HL-60 (cell line): ENCODE data around the gene NEK8.

ENCODE experiments used
- GABPA ChIP-seq: IDR thresholded peaks from 2 replicates; pipeline ENCODE4 v1.6.1; 2012; ENCODE audit warnings: low read depth
- POLR2AphosphoS5 ChIP-seq: IDR thresholded peaks from 2 replicates; pipeline ENCODE4 v1.6.1; 2012; ENCODE audit warnings: low read depth
- REST ChIP-seq: IDR thresholded peaks from 2 replicates; pipeline ENCODE4 v1.6.1; 2012; ENCODE audit warnings: low read depth; ENCODE audit not compliant: insufficient replicate concordance
- TF ChIP-seq, protein P1 (sequence below): IDR thresholded peaks from one replicate; pipeline ENCODE4 v1.5.1; 2011; ENCODE audit warnings: low read length, control low read depth, inconsistent platforms; ENCODE audit not compliant: insufficient read depth

DNA sequence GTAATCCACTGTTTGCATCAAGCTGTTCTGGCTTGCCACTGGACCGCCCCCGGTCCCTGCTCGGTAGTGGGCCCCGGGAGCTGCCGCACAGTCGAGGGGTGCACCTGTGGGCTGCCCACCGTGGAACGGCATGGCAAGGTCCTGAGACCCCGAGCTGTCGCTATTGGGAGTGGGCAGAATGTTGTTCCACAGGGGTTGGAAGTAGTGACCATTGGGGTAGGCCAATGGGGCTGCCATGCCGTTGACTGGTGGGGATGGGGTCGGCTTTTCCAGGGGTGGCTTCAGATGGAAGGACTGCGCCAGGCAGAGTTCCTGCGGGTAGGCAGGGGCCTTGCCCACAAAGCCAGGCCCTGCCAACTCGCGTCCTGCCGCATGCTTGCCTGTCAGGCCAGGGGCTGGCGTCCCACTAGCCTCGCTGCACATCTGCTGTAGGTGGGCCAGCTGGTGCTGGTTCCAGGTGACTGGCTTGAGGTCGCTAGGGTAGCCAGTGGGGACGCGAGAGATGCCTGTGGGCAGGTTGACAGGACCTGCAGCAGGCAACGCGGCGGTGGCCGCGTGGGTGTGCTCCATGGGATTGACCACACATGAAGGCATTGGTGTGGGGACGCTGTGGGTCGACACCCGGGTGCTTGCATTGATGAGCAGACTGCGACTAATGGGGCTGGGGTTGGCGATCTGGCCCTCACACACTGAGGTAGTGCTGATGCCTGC, 30.0 kb downstream of the NEK8 start:
- TF ChIP-seq, protein P1, sequence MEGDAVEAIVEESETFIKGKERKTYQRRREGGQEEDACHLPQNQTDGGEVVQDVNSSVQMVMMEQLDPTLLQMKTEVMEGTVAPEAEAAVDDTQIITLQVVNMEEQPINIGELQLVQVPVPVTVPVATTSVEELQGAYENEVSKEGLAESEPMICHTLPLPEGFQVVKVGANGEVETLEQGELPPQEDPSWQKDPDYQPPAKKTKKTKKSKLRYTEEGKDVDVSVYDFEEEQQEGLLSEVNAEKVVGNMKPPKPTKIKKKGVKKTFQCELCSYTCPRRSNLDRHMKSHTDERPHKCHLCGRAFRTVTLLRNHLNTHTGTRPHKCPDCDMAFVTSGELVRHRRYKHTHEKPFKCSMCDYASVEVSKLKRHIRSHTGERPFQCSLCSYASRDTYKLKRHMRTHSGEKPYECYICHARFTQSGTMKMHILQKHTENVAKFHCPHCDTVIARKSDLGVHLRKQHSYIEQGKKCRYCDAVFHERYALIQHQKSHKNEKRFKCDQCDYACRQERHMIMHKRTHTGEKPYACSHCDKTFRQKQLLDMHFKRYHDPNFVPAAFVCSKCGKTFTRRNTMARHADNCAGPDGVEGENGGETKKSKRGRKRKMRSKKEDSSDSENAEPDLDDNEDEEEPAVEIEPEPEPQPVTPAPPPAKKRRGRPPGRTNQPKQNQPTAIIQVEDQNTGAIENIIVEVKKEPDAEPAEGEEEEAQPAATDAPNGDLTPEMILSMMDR: no peak
- TF ChIP-seq POLR2AphosphoS5 (no peak), REST (no peak), GABPA (no peak)
